Neural cell (in vitro differentiated cells): ENCODE data around the gene LZTS3. TPM values are rescaled to one million over a fixed set of nuclear protein-coding genes. Genes with fewer than 3 reads are reported as not detected.

Source experiments
- H2AFZ ChIP-seq: fragments of 200-600, 300-800 bp; sonication (generic), shearing (Covaris generic); 2 replicates; pipeline ENCODE4 v1.6.0; 2014; ENCODE audit warnings: low read depth, mild to moderate bottlenecking, antibody characterized with exemption, low read length, moderate library complexity
- H3F3A ChIP-seq: fragments of 200-600 bp; shearing (Covaris generic); 2 replicates; pipeline ENCODE4 v1.6.1; 2016; ENCODE audit warnings: mild to moderate bottlenecking, moderate library complexity, mixed read lengths, antibody characterized with exemption, low read length; ENCODE audit not compliant: insufficient read depth, poor library complexity, severe bottlenecking
- H3K27ac ChIP-seq: fragments of 200-600, 300-800 bp; sonication (generic), shearing (Covaris generic); 2 replicates; pipeline ENCODE4 v1.5.1; 2014; ENCODE audit warnings: mild to moderate bottlenecking, low read length, moderate library complexity
- H3K27me3 ChIP-seq: fragments of 300-800, 200-600 bp; sonication (generic), shearing (Covaris generic); 2 replicates; pipeline ENCODE4 v1.6.0; 2014; ENCODE audit warnings: mild to moderate bottlenecking, low read depth, low read length, moderate library complexity; ENCODE audit not compliant: insufficient read depth
- H3K36me3 ChIP-seq: fragments of 300-800, 200-600 bp; sonication (generic), shearing (Covaris generic); 2 replicates; pipeline ENCODE4 v1.5.1; 2014; ENCODE audit warnings: mild to moderate bottlenecking, antibody characterized with exemption, low read length, moderate library complexity; ENCODE audit not compliant: insufficient read depth
- H3K4me2 ChIP-seq: fragments of 300-800, 200-600 bp; sonication (generic), shearing (Covaris generic); 2 replicates; pipeline ENCODE4 v1.6.0; 2014; ENCODE audit warnings: mild to moderate bottlenecking, low read length
- H3K4me3 ChIP-seq: fragments of 300-800, 200-600 bp; sonication (generic), shearing (Covaris generic); 2 replicates; pipeline ENCODE4 v1.5.1; 2014; ENCODE audit warnings: mild to moderate bottlenecking, low read length, moderate library complexity
- H3K79me2 ChIP-seq: fragments of 200-600 bp; shearing (Covaris generic); replicated peaks from 2 replicates; pipeline ENCODE4 v1.6.0; 2014; ENCODE audit warnings: mild to moderate bottlenecking, low read length, moderate library complexity; ENCODE audit not compliant: insufficient read depth
- H3K9ac ChIP-seq: fragments of 300-800, 200-600 bp; sonication (generic), shearing (Covaris generic); 2 replicates; pipeline ENCODE4 v1.6.1; 2016; ENCODE audit warnings: mild to moderate bottlenecking, low read length, mixed read lengths
- H3K9me2 ChIP-seq: fragments of 200-600 bp; shearing (Covaris generic); 2 replicates; pipeline ENCODE4 v1.6.1; 2016; ENCODE audit warnings: mild to moderate bottlenecking, low read length, mixed read lengths; ENCODE audit not compliant: insufficient read depth
- H3K9me3 ChIP-seq: fragments of 200-600, 300-800 bp; sonication (generic), shearing (Covaris generic); 2 replicates; pipeline ENCODE4 v1.6.1; 2016; ENCODE audit warnings: mild to moderate bottlenecking, mixed run types, low read length, moderate library complexity, mixed read lengths
- H4K20me1 ChIP-seq: fragments of 200-600 bp; shearing (Covaris generic); 2 replicates; pipeline ENCODE4 v1.6.1; 2016; ENCODE audit warnings: mild to moderate bottlenecking, mixed run types; ENCODE audit not compliant: insufficient read depth
- CTCF ChIP-seq: fragments of 450-650 bp; IDR thresholded peaks from 2 replicates; pipeline ENCODE4 v1.5.1; 2014; ENCODE audit warnings: antibody characterized with exemption, mild to moderate bottlenecking, moderate library complexity; ENCODE audit not compliant: poor library complexity, severe bottlenecking
- EP300 ChIP-seq: fragments of 450-650 bp; conservative IDR thresholded peaks from 2 replicates; pipeline ENCODE4 v1.6.1; 2014; ENCODE audit warnings: antibody characterized with exemption, mild to moderate bottlenecking, moderate library complexity; ENCODE audit not compliant: poor library complexity, severe bottlenecking
- EZH2 ChIP-seq: fragments of 200-600, 300-800 bp; shearing (Covaris generic), sonication (generic); IDR thresholded peaks from 2 replicates; pipeline ENCODE4 v1.6.1; 2014; ENCODE audit warnings: antibody characterized with exemption, low read length, borderline replicate concordance, mild to moderate bottlenecking; ENCODE audit not compliant: insufficient read depth, poor library complexity, severe bottlenecking
- MXI1 ChIP-seq: fragments of 450-650 bp; conservative IDR thresholded peaks from 2 replicates; pipeline ENCODE4 v1.6.1; 2014; ENCODE audit warnings: antibody characterized with exemption, mild to moderate bottlenecking; ENCODE audit not compliant: poor library complexity, severe bottlenecking
- POLR2AphosphoS5 ChIP-seq: IDR thresholded peaks from 2 replicates; pipeline ENCODE4 v1.6.1; 2012
- RAD21 ChIP-seq: fragments of 450-650 bp; conservative IDR thresholded peaks from 2 replicates; pipeline ENCODE4 v1.6.1; 2014; ENCODE audit warnings: antibody characterized with exemption, mild to moderate bottlenecking, moderate library complexity
- REST ChIP-seq: IDR thresholded peaks from 2 replicates; pipeline ENCODE4 v1.6.1; 2012; ENCODE audit warnings: borderline replicate concordance
- SMC3 ChIP-seq: fragments of 450-650 bp; conservative IDR thresholded peaks from 2 replicates; pipeline ENCODE4 v1.6.1; 2014; ENCODE audit warnings: antibody characterized with exemption, mild to moderate bottlenecking, moderate library complexity; ENCODE audit not compliant: poor library complexity
- TAF1 ChIP-seq: IDR thresholded peaks from 2 replicates; pipeline ENCODE4 v1.6.1; 2012; ENCODE audit warnings: low read depth
- polyA minus RNA-seq: library from RNA; depleted of rRNA, polyadenylated mRNA; stranded (reverse); fragments of >200 nt; gene quantifications from 2 replicates; pipeline ENCODE4 v1.2.3, GENCODE V29; 2014
- polyA plus RNA-seq: library from polyadenylated mRNA; depleted of rRNA; stranded (reverse); fragments of >200 nt; gene quantifications from 2 replicates; pipeline ENCODE4 v1.2.3, GENCODE V29; 2014

The LZTS3 gene
- polyA plus RNA-seq (33.8 and 42.0 TPM in 2 replicates), polyA minus RNA-seq (31.4 and 32.3 TPM in 2 replicates)

- Histone ChIP-seq H3K9ac (peak within 1 kb of the TSS; percentile 94), H3F3A (no peaks in the 10 kb centered on the region), H3K27ac (peak within 1 kb of the TSS; percentile 87), H2AFZ (peak within 1 kb of the TSS; percentile 73), H3K79me2 (peaks cover 5% of the 10 kb centered on the region), H3K4me3 (peak within 1 kb of the TSS; percentile 84), H3K36me3 (no peaks in the 10 kb centered on the region), H3K9me3 (no peaks in the 10 kb centered on the region), H3K4me2 (peak within 1 kb of the TSS; percentile 98), H3K27me3 (no peaks in the 10 kb centered on the region), H4K20me1 (no peaks in the 10 kb centered on the region), H3K9me2 (no peaks in the 10 kb centered on the region)
- TF ChIP-seq MXI1 (peak; percentile 90), CTCF (no peak), SMC3 (no peak), EP300 (peak; percentile 76), TAF1 (peak; percentile 12), POLR2AphosphoS5 (peak; percentile 84), RAD21 (no peak), EZH2 (no peak), REST (peak; percentile 60)
Measured at GRCh38 chr20:3172933-3173609, at the start of gene LZTS3. Gene LZTS3, minus strand, starts transcription at chr20:3173549. Its CDS starts 6,386 bp downstream, at chr20:3167163.

- H3K36me3 ChIP-seq = no peaks in the 10 kb centered on the region
- no peak for TF ChIP-seq EZH2
- TF ChIP-seq EP300 = no peak
- TF ChIP-seq CTCF = no peak
Measured at GRCh38 chr20:3221398-3222226, 48.3 kb upstream of the LZTS3 start.

More at GRCh38 chr20:3221398-3222226, 48.3 kb upstream of the LZTS3 start:
- Histone ChIP-seq H4K20me1 (no peaks in the 10 kb centered on the region), H3K27me3 (no peaks in the 10 kb centered on the region), H3K9ac (no peak overlapping the region), H3K4me3 (no peak overlapping the region), H3K4me2 (no peak overlapping the region), H3K9me2 (no peaks in the 10 kb centered on the region), H3F3A (no peaks in the 10 kb centered on the region), H3K27ac (no peak overlapping the region), H3K9me3 (no peaks in the 10 kb centered on the region), H3K79me2 (no peaks in the 10 kb centered on the region), H2AFZ (no peak overlapping the region)
